Right lobe of liver (tissue), 4 donors: ENCODE data around the gene PCYOX1L.

ENCODE experiments used
- CTCF ChIP-seq, 4 donors: fragments of 200-600 bp in 3 of 4; fragments of 450-650 bp in 1 of 4; IDR thresholded peaks; one replicate each; pipeline versions ENCODE4 v1.5.1 to v1.8.0; 2016 to 2022; ENCODE audit warnings: antibody characterized with exemption in 4 of 4, mild to moderate bottlenecking in 2 of 4
- POLR2A ChIP-seq: fragments of 450-650 bp; IDR thresholded peaks from one replicate; pipeline ENCODE4 v1.6.1; 2017; ENCODE audit warnings: antibody characterized with exemption, mild to moderate bottlenecking
- donor health status: DM: no; HTN: no; CAD: no.
- donor health status: DM: no; HTN: no; CAD: no.
- donor health status: DM: no; HTN: yes; CAD: no.

- no peak for TF ChIP-seq POLR2A
- TF ChIP-seq CTCF (IDR thresholded peaks at IDR 0.05) = no peak
These were observed 29.7 kb upstream of the PCYOX1L start for GRCh38 chr5:149328177-149328576.
